Measurements from ENCODE around the gene GNG11. TPM values are rescaled to one million over a fixed set of nuclear protein-coding genes. Genes with fewer than 3 reads are reported as not detected.
A peak's percentile ranks its signal among the peaks of the same experiment; 100 is the strongest.

Gene GNG11
- 0.56 and 0.86 TPM in 2 replicates for total RNA-seq (ENCODE audit: low replicate concordance)

DNA sequence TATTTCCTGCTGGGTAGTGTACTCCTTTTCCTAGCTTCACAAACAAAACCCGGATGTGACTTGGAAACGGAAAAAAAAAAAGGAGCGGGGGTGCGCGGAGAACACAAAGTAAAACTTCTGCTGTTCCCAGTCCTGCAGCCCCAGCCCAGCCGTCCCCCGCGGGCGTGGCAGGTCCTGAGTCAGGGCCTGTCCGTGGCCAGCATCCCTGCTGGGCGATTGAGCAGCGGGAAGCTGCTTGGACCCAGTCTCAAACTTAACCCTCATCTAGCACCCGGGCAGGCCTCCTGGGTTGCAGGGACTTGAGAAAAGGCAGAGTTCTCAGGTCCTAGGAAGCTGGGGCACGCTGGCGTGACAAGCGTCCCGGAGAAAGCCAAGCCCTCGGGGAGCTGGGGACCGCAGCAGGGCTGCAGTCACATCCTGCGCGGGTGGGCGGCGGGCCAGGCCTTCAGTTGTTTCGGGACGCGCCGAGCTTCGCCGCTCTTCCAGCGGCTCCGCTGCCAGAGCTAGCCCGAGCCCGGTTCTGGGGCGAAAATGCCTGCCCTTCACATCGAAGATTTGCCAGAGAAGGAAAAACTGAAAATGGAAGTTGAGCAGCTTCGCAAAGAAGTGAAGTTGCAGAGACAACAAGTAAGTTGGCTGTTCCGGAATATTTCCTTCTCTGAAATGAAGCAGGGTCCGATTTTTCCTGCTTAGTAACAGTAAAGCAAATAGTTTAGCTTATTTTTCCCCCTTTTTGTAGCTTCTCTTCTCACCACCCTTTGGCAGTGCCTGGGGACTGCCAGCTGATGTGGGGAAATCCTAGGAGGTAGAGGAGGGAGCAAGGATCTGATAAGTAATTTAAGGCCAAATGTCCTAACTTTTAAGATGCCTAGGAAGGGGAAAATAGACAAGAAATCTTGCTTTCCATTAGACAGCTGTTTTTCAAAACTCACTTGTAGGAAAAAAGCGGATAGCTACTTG is at the start of gene GNG11:
GNG11 (plus strand) TSS at position 129 of the 960 bp plus-strand sequence; CDS start at position 532, 403 bp downstream.
- no peaks in the 10 kb centered on the region for H3K9me3 Mint-ChIP-seq
- TF ChIP-seq EZH2 (IDR thresholded peaks at IDR 0.05), result no peak
- TF ChIP-seq, protein P1, sequence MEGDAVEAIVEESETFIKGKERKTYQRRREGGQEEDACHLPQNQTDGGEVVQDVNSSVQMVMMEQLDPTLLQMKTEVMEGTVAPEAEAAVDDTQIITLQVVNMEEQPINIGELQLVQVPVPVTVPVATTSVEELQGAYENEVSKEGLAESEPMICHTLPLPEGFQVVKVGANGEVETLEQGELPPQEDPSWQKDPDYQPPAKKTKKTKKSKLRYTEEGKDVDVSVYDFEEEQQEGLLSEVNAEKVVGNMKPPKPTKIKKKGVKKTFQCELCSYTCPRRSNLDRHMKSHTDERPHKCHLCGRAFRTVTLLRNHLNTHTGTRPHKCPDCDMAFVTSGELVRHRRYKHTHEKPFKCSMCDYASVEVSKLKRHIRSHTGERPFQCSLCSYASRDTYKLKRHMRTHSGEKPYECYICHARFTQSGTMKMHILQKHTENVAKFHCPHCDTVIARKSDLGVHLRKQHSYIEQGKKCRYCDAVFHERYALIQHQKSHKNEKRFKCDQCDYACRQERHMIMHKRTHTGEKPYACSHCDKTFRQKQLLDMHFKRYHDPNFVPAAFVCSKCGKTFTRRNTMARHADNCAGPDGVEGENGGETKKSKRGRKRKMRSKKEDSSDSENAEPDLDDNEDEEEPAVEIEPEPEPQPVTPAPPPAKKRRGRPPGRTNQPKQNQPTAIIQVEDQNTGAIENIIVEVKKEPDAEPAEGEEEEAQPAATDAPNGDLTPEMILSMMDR (IDR thresholded peaks at IDR 0.05), result no peak
- TF ChIP-seq EZH2phosphoT487 (IDR thresholded peaks at IDR 0.05), result no peak
- H2AFZ ChIP-seq (replicated peaks), result peak within 1 kb of the TSS; percentile 94
- H3K36me3 Mint-ChIP-seq, result peaks cover 15% of the 10 kb centered on the region
- no peak within 1 kb of the TSS for H3K27ac ChIP-seq
- peak within 1 kb of the TSS; percentile 76 for H3K4me2 ChIP-seq
- H4K20me1 ChIP-seq (ENCODE audit: low read depth), result no peaks in the 10 kb centered on the region
- no peaks in the 10 kb centered on the region for H3K36me3 ChIP-seq
- H3K27me3 Mint-ChIP-seq (ENCODE audit: insufficient read depth, low read depth), result peaks cover 2% of the 10 kb centered on the region
- peak within 1 kb of the TSS; percentile 51 for H3K4me3 ChIP-seq
- DNase-seq (ENCODE audit: low spot score), result peak; percentile 78
- peaks cover 19% of the 10 kb centered on the region for H3K4me1 ChIP-seq
- H3K4me3 Mint-ChIP-seq, result peak within 1 kb of the TSS; percentile 92
- H3K27ac Mint-ChIP-seq, result peak within 1 kb of the TSS; percentile 99
- H3K4me1 Mint-ChIP-seq, result peaks cover 29% of the 10 kb centered on the region
- no peaks in the 10 kb centered on the region for H3K79me2 ChIP-seq (ENCODE audit: low read depth)
- H3K9me3 ChIP-seq (ENCODE audit: low read depth), result no peaks in the 10 kb centered on the region
- H3F3A ChIP-seq (ENCODE audit: low read depth), result peaks cover 10% of the 10 kb centered on the region
- H3K27me3 ChIP-seq, result peaks cover 7% of the 10 kb centered on the region
- H3K9ac ChIP-seq, result no peak within 1 kb of the TSS

DNA sequence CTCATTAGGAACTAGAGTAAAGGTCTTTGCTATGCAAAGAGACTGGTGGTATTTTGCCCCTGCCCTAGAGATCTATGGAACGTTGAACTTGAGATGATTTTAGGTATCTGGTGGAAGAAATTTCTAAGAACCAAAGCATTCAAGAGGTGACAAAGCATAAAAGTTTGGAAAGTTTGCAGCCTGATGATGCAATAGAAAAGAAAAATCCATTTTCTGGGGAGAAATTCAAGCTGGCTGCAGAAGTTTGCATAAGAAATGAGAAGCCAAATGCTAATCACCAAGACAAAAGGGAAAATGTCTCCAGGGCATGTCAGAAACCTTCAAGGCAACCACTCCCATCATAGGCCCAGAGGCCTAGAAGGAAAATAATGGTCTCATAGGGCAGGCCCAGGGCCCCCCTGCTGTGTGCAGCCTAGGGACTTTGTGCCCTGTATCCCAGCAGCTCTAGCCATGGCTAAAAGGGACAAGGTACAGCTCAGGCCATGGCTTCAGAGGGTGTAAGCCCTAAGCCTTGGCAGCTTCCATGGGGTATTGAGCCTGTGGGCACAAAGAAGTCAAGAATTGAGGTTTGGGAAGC is 47.4 kb upstream of the GNG11 start:
- Histone ChIP-seq H3K79me2 (ENCODE audit: low read depth) (no peaks in the 10 kb centered on the region), H3K4me3 (no peak overlapping the region), H2AFZ (replicated peaks) (no peak overlapping the region), H4K20me1 (ENCODE audit: low read depth) (no peaks in the 10 kb centered on the region), H3F3A (ENCODE audit: low read depth) (no peaks in the 10 kb centered on the region), H3K4me1 (no peaks in the 10 kb centered on the region), H3K4me2 (no peak overlapping the region), H3K9ac (no peak overlapping the region), H3K27me3 (no peaks in the 10 kb centered on the region), H3K9me3 (ENCODE audit: low read depth) (peaks cover 6% of the 10 kb centered on the region), H3K36me3 (peaks cover 4% of the 10 kb centered on the region), H3K27ac (no peak overlapping the region)
- no peak for TF ChIP-seq EZH2 (IDR thresholded peaks at IDR 0.05)
- TF ChIP-seq, protein P1 (IDR thresholded peaks at IDR 0.05), result no peak
- TF ChIP-seq EZH2phosphoT487 (IDR thresholded peaks at IDR 0.05), result no peak
- H3K27me3 Mint-ChIP-seq (ENCODE audit: insufficient read depth, low read depth), result peaks cover 2% of the 10 kb centered on the region
- no peak overlapping the region for H3K27ac Mint-ChIP-seq
- DNase-seq (ENCODE audit: low spot score), result no peak
- H3K4me1 Mint-ChIP-seq, result no peaks in the 10 kb centered on the region
- H3K36me3 Mint-ChIP-seq, result no peaks in the 10 kb centered on the region
- H3K9me3 Mint-ChIP-seq, result peaks cover 8% of the 10 kb centered on the region
- H3K4me3 Mint-ChIP-seq, result no peak overlapping the region

DNA sequence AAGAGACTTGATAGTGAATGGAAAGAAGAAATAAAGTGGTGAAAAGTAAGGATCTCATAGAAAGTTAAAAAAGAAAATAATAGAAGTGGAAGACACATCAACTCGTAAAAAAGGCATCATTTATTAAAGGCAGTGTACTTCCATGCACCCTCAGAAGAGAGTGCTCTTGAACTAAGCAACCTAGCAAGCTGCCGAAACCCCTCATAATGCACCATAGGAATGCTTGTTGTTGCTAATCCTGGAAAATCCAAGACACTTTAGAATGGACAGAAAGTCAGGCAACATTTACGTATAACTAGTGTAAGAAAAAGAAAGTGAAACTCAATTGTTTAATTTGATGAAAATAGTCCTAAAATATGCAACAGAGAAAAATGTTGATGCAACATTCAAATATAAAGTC is 43.8 kb upstream of the GNG11 start:
- Histone ChIP-seq H3K79me2 (ENCODE audit: low read depth) (no peaks in the 10 kb centered on the region), H3K4me2 (no peak overlapping the region), H3K27me3 (no peaks in the 10 kb centered on the region), H3K9ac (no peak overlapping the region), H2AFZ (replicated peaks) (no peak overlapping the region), H4K20me1 (ENCODE audit: low read depth) (no peaks in the 10 kb centered on the region), H3K4me1 (no peaks in the 10 kb centered on the region), H3K4me3 (no peak overlapping the region), H3K36me3 (peaks cover 3% of the 10 kb centered on the region), H3K27ac (no peak overlapping the region), H3K9me3 (ENCODE audit: low read depth) (peaks cover 14% of the 10 kb centered on the region), H3F3A (ENCODE audit: low read depth) (no peaks in the 10 kb centered on the region)
- TF ChIP-seq, protein P1 (IDR thresholded peaks at IDR 0.05), result no peak
- TF ChIP-seq EZH2 (IDR thresholded peaks at IDR 0.05) (no peak), EZH2phosphoT487 (IDR thresholded peaks at IDR 0.05) (no peak)
- no peak overlapping the region for H3K4me3 Mint-ChIP-seq
- no peak overlapping the region for H3K27ac Mint-ChIP-seq
- H3K4me1 Mint-ChIP-seq, result no peaks in the 10 kb centered on the region
- H3K27me3 Mint-ChIP-seq (ENCODE audit: insufficient read depth, low read depth), result peaks cover 2% of the 10 kb centered on the region
- DNase-seq (ENCODE audit: low spot score), result no peak
- peaks cover 16% of the 10 kb centered on the region for H3K9me3 Mint-ChIP-seq
- no peaks in the 10 kb centered on the region for H3K36me3 Mint-ChIP-seq

All from neural progenitor cell (in vitro differentiated cells).